Duodenal mucosa (tissue), 2 donors: ENCODE results near the gene PSAPL1.

ENCODE experiments used
- H3K27ac ChIP-seq: one replicate; pipeline ENCODE4 v1.7.0; 2013; ENCODE audit warnings: low read depth, low read length
- H3K27me3 ChIP-seq, 2 donors: one replicate each; pipeline ENCODE4 v1.7.0; 2013; ENCODE audit warnings: low read length in 2 of 2, control low read depth in 1 of 2; ENCODE audit not compliant: insufficient read depth in 2 of 2, control insufficient read depth in 1 of 2
- H3K36me3 ChIP-seq, 2 donors: one replicate each; pipeline ENCODE4 v1.7.0; 2013; ENCODE audit warnings: low read length in 2 of 2, control low read depth in 1 of 2; ENCODE audit not compliant: insufficient read depth in 2 of 2, control insufficient read depth in 1 of 2
- H3K4me1 ChIP-seq, 2 donors: one replicate each; pipeline ENCODE4 v1.7.0; 2013; ENCODE audit warnings: low read length in 2 of 2, control low read depth in 1 of 2; ENCODE audit not compliant: insufficient read depth in 2 of 2, control insufficient read depth in 1 of 2
- H3K4me3 ChIP-seq, 2 donors: one replicate each; pipeline ENCODE4 v1.7.0; 2013; ENCODE audit warnings: low read length in 2 of 2, low read depth in 1 of 2
- H3K9ac ChIP-seq, 2 donors: one replicate each; pipeline ENCODE4 v1.7.0; 2013; ENCODE audit warnings: low read length in 2 of 2, low read depth in 1 of 2
- H3K9me3 ChIP-seq, 2 donors: one replicate each; pipeline ENCODE4 v1.7.0; 2013; ENCODE audit warnings: low read length in 2 of 2, control low read depth in 1 of 2; ENCODE audit not compliant: control insufficient read depth in 1 of 2

The PSAPL1 gene

GRCh38 chr4:7433376-7434140 lies 1.2 kb downstream of the PSAPL1 start:
- peaks cover 0 to 5% of the 10 kb centered on the region in 2 donors for H3K4me1 ChIP-seq
- H3K9me3 ChIP-seq = no peaks in the 10 kb centered on the region
- H3K4me3 ChIP-seq = no peak overlapping the region
- no peaks in the 10 kb centered on the region for H3K27me3 ChIP-seq
- H3K27ac ChIP-seq = no peak overlapping the region
- no peak overlapping the region for H3K9ac ChIP-seq
- no peaks in the 10 kb centered on the region for H3K36me3 ChIP-seq

GRCh38 chr4:7432531-7433375 lies 2.0 kb downstream of the PSAPL1 start:
- Histone ChIP-seq H3K27ac (no peak overlapping the region), H3K36me3 (no peaks in the 10 kb centered on the region), H3K4me1 (peaks cover 0 to 5% of the 10 kb centered on the region in 2 donors), H3K4me3 (no peak overlapping the region), H3K9me3 (no peaks in the 10 kb centered on the region), H3K27me3 (no peaks in the 10 kb centered on the region), H3K9ac (no peak overlapping the region)

GRCh38 chr4:7431696-7432530 lies 2.8 kb downstream of the PSAPL1 start:
- H3K27ac ChIP-seq = no peak overlapping the region
- H3K9ac ChIP-seq = no peak overlapping the region

GRCh38 chr4:7430965-7431695 lies 3.6 kb downstream of the PSAPL1 start:
- H3K36me3 ChIP-seq = no peaks in the 10 kb centered on the region
- peaks cover 0 to 5% of the 10 kb centered on the region in 2 donors for H3K4me1 ChIP-seq
- H3K9me3 ChIP-seq = no peaks in the 10 kb centered on the region
- no peak overlapping the region for H3K27ac ChIP-seq
- no peak overlapping the region for H3K4me3 ChIP-seq
- no peaks in the 10 kb centered on the region for H3K27me3 ChIP-seq
- H3K9ac ChIP-seq = no peak overlapping the region

More at GRCh38 chr4:7431696-7432530, 2.8 kb downstream of the PSAPL1 start:
- H3K9me3 ChIP-seq = no peaks in the 10 kb centered on the region
- H3K36me3 ChIP-seq = no peaks in the 10 kb centered on the region
- no peaks in the 10 kb centered on the region for H3K27me3 ChIP-seq
- no peak overlapping the region for H3K4me3 ChIP-seq
- H3K4me1 ChIP-seq = peaks cover 0 to 5% of the 10 kb centered on the region in 2 donors

- H3K27me3 ChIP-seq = no peaks in the 10 kb centered on the region
Observed at GRCh38 chr4:7430368-7430964, 4.3 kb downstream of the PSAPL1 start.

GRCh38 chr4:7429601-7430078 lies 5.1 kb downstream of the PSAPL1 start:
- Histone ChIP-seq H3K4me3 (no peak overlapping the region), H3K9ac (no peak overlapping the region), H3K27ac (no peak overlapping the region), H3K4me1 (no peaks in the 10 kb centered on the region), H3K36me3 (no peaks in the 10 kb centered on the region), H3K27me3 (no peaks in the 10 kb centered on the region), H3K9me3 (no peaks in the 10 kb centered on the region)

More at GRCh38 chr4:7430368-7430964, 4.3 kb downstream of the PSAPL1 start:
- Histone ChIP-seq H3K9ac (no peak overlapping the region), H3K36me3 (no peaks in the 10 kb centered on the region), H3K4me1 (no peaks in the 10 kb centered on the region), H3K27ac (no peak overlapping the region), H3K4me3 (no peak overlapping the region), H3K9me3 (no peaks in the 10 kb centered on the region)

- Histone ChIP-seq H3K4me3 (no peak overlapping the region), H3K27ac (no peak overlapping the region), H3K27me3 (no peaks in the 10 kb centered on the region), H3K36me3 (no peaks in the 10 kb centered on the region), H3K9ac (no peak overlapping the region), H3K4me1 (no peaks in the 10 kb centered on the region), H3K9me3 (no peaks in the 10 kb centered on the region)
Observed at GRCh38 chr4:7429069-7429416, 5.7 kb downstream of the PSAPL1 start.

- Histone ChIP-seq H3K4me1 (no peaks in the 10 kb centered on the region), H3K9ac (no peak overlapping the region), H3K36me3 (no peaks in the 10 kb centered on the region), H3K27me3 (no peaks in the 10 kb centered on the region), H3K27ac (no peak overlapping the region), H3K9me3 (no peaks in the 10 kb centered on the region), H3K4me3 (no peak overlapping the region)
Observed at GRCh38 chr4:7428261-7429068, 6.3 kb downstream of the PSAPL1 start.
